ENCODE measurements around the gene CIAO2A.

CIAO2A gene

GRCh38 chr15:64052925-64053491 is 40.6 kb downstream of the CIAO2A start:
- H3K4me1 ChIP-seq (ENCODE audit: low read length), result no peaks in the 10 kb centered on the region
- no peaks in the 10 kb centered on the region for H3K9me2 ChIP-seq (replicated peaks; ENCODE audit: insufficient read depth, low read length)
- no peak overlapping the region for H3K27ac ChIP-seq (ENCODE audit: low read length)
- no peak overlapping the region for H3K4me3 ChIP-seq (ENCODE audit: low read length)
- no peak overlapping the region for H3K9ac ChIP-seq (ENCODE audit: low read length)
- no peaks in the 10 kb centered on the region for H3K27me3 ChIP-seq (replicated peaks; ENCODE audit: insufficient read depth, low read length)
- H4K20me1 ChIP-seq (ENCODE audit: insufficient read depth, low read length), result no peaks in the 10 kb centered on the region
- H3K4me2 ChIP-seq (ENCODE audit: low read depth, low read length), result no peak overlapping the region
- H3K9me3 ChIP-seq (replicated peaks; ENCODE audit: insufficient read depth, low read length), result no peaks in the 10 kb centered on the region
- no peaks in the 10 kb centered on the region for H3K36me3 ChIP-seq (replicated peaks; ENCODE audit: insufficient read depth, low read length)
- no peak overlapping the region for H2AFZ ChIP-seq (ENCODE audit: low read length)
- H3F3A ChIP-seq (ENCODE audit: insufficient read depth, low read length), result no peaks in the 10 kb centered on the region
- H3K79me2 ChIP-seq (ENCODE audit: low read length), result no peaks in the 10 kb centered on the region
- no peak for TF ChIP-seq CTCF (IDR thresholded peaks at IDR 0.05; ENCODE audit: low read length)
- TF ChIP-seq EZH2 (optimal IDR thresholded peaks at IDR 0.05; ENCODE audit: low read depth, low read length), result no peak
- no peak for TF ChIP-seq EZH2phosphoT487 (IDR thresholded peaks at IDR 0.05; ENCODE audit: low read length)
- DNase-seq, result no peak

- Histone ChIP-seq H3K79me2 (ENCODE audit: low read length) (no peaks in the 10 kb centered on the region), H3K27ac (ENCODE audit: low read length) (no peak overlapping the region), H3K36me3 (replicated peaks; ENCODE audit: insufficient read depth, low read length) (no peaks in the 10 kb centered on the region), H3K4me1 (ENCODE audit: low read length) (no peaks in the 10 kb centered on the region), H3F3A (ENCODE audit: insufficient read depth, low read length) (no peaks in the 10 kb centered on the region), H3K9ac (ENCODE audit: low read length) (no peak overlapping the region), H3K4me3 (ENCODE audit: low read length) (no peak overlapping the region), H2AFZ (ENCODE audit: low read length) (no peak overlapping the region), H3K4me2 (ENCODE audit: low read depth, low read length) (no peak overlapping the region), H3K9me3 (replicated peaks; ENCODE audit: insufficient read depth, low read length) (no peaks in the 10 kb centered on the region), H3K27me3 (replicated peaks; ENCODE audit: insufficient read depth, low read length) (no peaks in the 10 kb centered on the region), H3K9me2 (replicated peaks; ENCODE audit: insufficient read depth, low read length) (no peaks in the 10 kb centered on the region), H4K20me1 (ENCODE audit: insufficient read depth, low read length) (no peaks in the 10 kb centered on the region)
- DNase-seq, result no peak
- TF ChIP-seq CTCF (IDR thresholded peaks at IDR 0.05; ENCODE audit: low read length), result no peak
- TF ChIP-seq EZH2phosphoT487 (IDR thresholded peaks at IDR 0.05; ENCODE audit: low read length), result no peak
- no peak for TF ChIP-seq EZH2 (optimal IDR thresholded peaks at IDR 0.05; ENCODE audit: low read depth, low read length)
These were observed 42.0 kb downstream of the CIAO2A start for GRCh38 chr15:64051407-64052259.

- TF ChIP-seq EZH2phosphoT487 (IDR thresholded peaks at IDR 0.05; ENCODE audit: low read length) (no peak), CTCF (IDR thresholded peaks at IDR 0.05; ENCODE audit: low read length) (no peak), EZH2 (optimal IDR thresholded peaks at IDR 0.05; ENCODE audit: low read depth, low read length) (no peak)
- H4K20me1 ChIP-seq (ENCODE audit: insufficient read depth, low read length), result no peaks in the 10 kb centered on the region
- H3K9ac ChIP-seq (ENCODE audit: low read length), result no peak overlapping the region
- no peaks in the 10 kb centered on the region for H3K4me1 ChIP-seq (ENCODE audit: low read length)
- H3K79me2 ChIP-seq (ENCODE audit: low read length), result no peaks in the 10 kb centered on the region
- no peak overlapping the region for H3K4me2 ChIP-seq (ENCODE audit: low read depth, low read length)
- H2AFZ ChIP-seq (ENCODE audit: low read length), result no peak overlapping the region
- no peak overlapping the region for H3K4me3 ChIP-seq (ENCODE audit: low read length)
- DNase-seq, result no peak
- no peak overlapping the region for H3K27ac ChIP-seq (ENCODE audit: low read length)
- no peaks in the 10 kb centered on the region for H3F3A ChIP-seq (ENCODE audit: insufficient read depth, low read length)
- no peaks in the 10 kb centered on the region for H3K36me3 ChIP-seq (replicated peaks; ENCODE audit: insufficient read depth, low read length)
- H3K27me3 ChIP-seq (replicated peaks; ENCODE audit: insufficient read depth, low read length), result no peaks in the 10 kb centered on the region
- no peaks in the 10 kb centered on the region for H3K9me2 ChIP-seq (replicated peaks; ENCODE audit: insufficient read depth, low read length)
- no peaks in the 10 kb centered on the region for H3K9me3 ChIP-seq (replicated peaks; ENCODE audit: insufficient read depth, low read length)
These were observed 42.6 kb downstream of the CIAO2A start for GRCh38 chr15:64051093-64051402.

All from MM.1S (cell line).